Activated CD4-positive, alpha-beta T cell treated with anti-CD3 and anti-CD28 coated beads, Interleukin-2, amount 50 U/mL, for 4 hours (primary cell): Measurements from ENCODE around the gene MED12L.
"Not testable (repeated sequence)": the region's sequence is repeated elsewhere in the genome, so short reads cannot be mapped to it uniquely, and the experiment has no call there.

Experiments
- DNase-seq, 2 experiments: peaks; one replicate each; pipeline ENCODE4 v3.0.0-alpha.2; 2020

MED12L gene

GRCh38 chr3:151216641-151217607, 131.5 kb downstream of the MED12L start:
- no peak for DNase-seq

GRCh38 chr3:151218136-151218535, 132.7 kb downstream of the MED12L start:
- DNase-seq = no peak

GRCh38 chr3:151219056-151219455, 133.6 kb downstream of the MED12L start:
- no peak for DNase-seq

- no peak for DNase-seq
Observed at GRCh38 chr3:151224268-151224866, 138.9 kb downstream of the MED12L start.

- no peak for DNase-seq
Observed at GRCh38 chr3:151225040-151225975, 139.8 kb downstream of the MED12L start.

- no peak for DNase-seq
Observed at GRCh38 chr3:151226088-151226563, 140.7 kb downstream of the MED12L start.

GRCh38 chr3:151226825-151227224, 141.4 kb downstream of the MED12L start:
- no peak for DNase-seq

- no peak for DNase-seq
Observed at GRCh38 chr3:151227266-151227806, 141.9 kb downstream of the MED12L start.

GRCh38 chr3:151227807-151228665, 142.6 kb downstream of the MED12L start:
- DNase-seq = peak; percentile 75 to 77

- DNase-seq = no peak
Observed at GRCh38 chr3:151228666-151229040, 143.2 kb downstream of the MED12L start.

- no peak for DNase-seq
Observed at GRCh38 chr3:151230646-151231045, 145.2 kb downstream of the MED12L start.

- DNase-seq = not testable (repeated sequence)
Observed at GRCh38 chr3:151232403-151232802, 146.9 kb downstream of the MED12L start.

GRCh38 chr3:151232991-151233390, 147.5 kb downstream of the MED12L start:
- no peak for DNase-seq

- no peak for DNase-seq
Observed at GRCh38 chr3:151234825-151235224, 149.4 kb downstream of the MED12L start.

GRCh38 chr3:151236316-151236715, 150.9 kb downstream of the MED12L start:
- DNase-seq = no peak

- DNase-seq = no peak
Observed at GRCh38 chr3:151236736-151237135, 151.3 kb downstream of the MED12L start.

- DNase-seq = not testable (repeated sequence)
Observed at GRCh38 chr3:151242006-151242405, 156.5 kb downstream of the MED12L start.

GRCh38 chr3:151248772-151249337, 163.4 kb downstream of the MED12L start:
- no peak for DNase-seq

GRCh38 chr3:151256749-151257148, 171.3 kb downstream of the MED12L start:
- no peak for DNase-seq

GRCh38 chr3:151259664-151260063, 174.2 kb downstream of the MED12L start:
- DNase-seq = no peak

GRCh38 chr3:151262871-151263525, 177.5 kb downstream of the MED12L start:
- no peak for DNase-seq
